GM19099 (cell line): ENCODE measurements around the gene ARID3A.

Source experiments
- POLR2A ChIP-seq: IDR thresholded peaks from 3 replicates; pipeline ENCODE4 v1.6.1; 2011; ENCODE audit warnings: low read depth; ENCODE audit not compliant: insufficient read length; ENCODE audit errors: extremely low read depth

The ARID3A gene

GRCh38 chr19:973726-974563 is 48.1 kb downstream of the ARID3A start:
- TF ChIP-seq POLR2A, result no peak

GRCh38 chr19:974564-975257 is 48.9 kb downstream of the ARID3A start:
- no peak for TF ChIP-seq POLR2A

GRCh38 chr19:976476-976875 is 50.6 kb downstream of the ARID3A start:
- TF ChIP-seq POLR2A, result no peak

- no peak for TF ChIP-seq POLR2A
Observed at GRCh38 chr19:977058-977464, 51.2 kb downstream of the ARID3A start.

GRCh38 chr19:979318-979741 is 53.5 kb downstream of the ARID3A start:
- TF ChIP-seq POLR2A, result no peak

GRCh38 chr19:980133-980998 is 54.5 kb downstream of the ARID3A start:
- no peak for TF ChIP-seq POLR2A

- TF ChIP-seq POLR2A, result no peak
Observed at GRCh38 chr19:982567-983170, 56.8 kb downstream of the ARID3A start.

GRCh38 chr19:984165-984967 is 58.5 kb downstream of the ARID3A start, which contains the start of gene WDR18:
Gene WDR18 (plus strand): TSS chr19:984345. CDS start chr19:984354, 9 bp downstream.
- TF ChIP-seq POLR2A, result peak; percentile 64

- TF ChIP-seq POLR2A, result no peak
Observed at GRCh38 chr19:986083-986482, 60.2 kb downstream of the ARID3A start.

- TF ChIP-seq POLR2A, result no peak
Observed at GRCh38 chr19:988081-988480, 62.2 kb downstream of the ARID3A start.

GRCh38 chr19:988510-988909 is 62.7 kb downstream of the ARID3A start:
- TF ChIP-seq POLR2A, result no peak

GRCh38 chr19:989381-990081 is 63.7 kb downstream of the ARID3A start:
- no peak for TF ChIP-seq POLR2A

GRCh38 chr19:990119-990571 is 64.3 kb downstream of the ARID3A start:
- no peak for TF ChIP-seq POLR2A

GRCh38 chr19:990746-991145 is 64.9 kb downstream of the ARID3A start:
- TF ChIP-seq POLR2A, result no peak
